ENCODE measurements around the gene SYNCRIP.

GRCh38 chr6:85680388-85680787 lies 37.7 kb upstream of the SYNCRIP start:
- no peak for TF ChIP-seq CTCF (IDR thresholded peaks at IDR 0.05 in 2 of 3, conservative IDR thresholded peaks at IDR 0.05 in 1 of 3; ENCODE audit: borderline replicate concordance in 1 of 3, insufficient read depth in 1 of 3, low read depth in 2 of 3, low read length in 2 of 3)
- no peak for TF ChIP-seq REST (IDR thresholded peaks at IDR 0.05; ENCODE audit: low read depth)
- TF ChIP-seq POLR2A (IDR thresholded peaks at IDR 0.05; ENCODE audit: borderline replicate concordance, extremely low read depth, insufficient read depth, insufficient read length): no peak
- TF ChIP-seq POLR2AphosphoS5 (IDR thresholded peaks at IDR 0.05; ENCODE audit: low read depth, low read length): no peak
- no peak for TF ChIP-seq ELF1 (IDR thresholded peaks at IDR 0.05; ENCODE audit: borderline replicate concordance, low read depth)
- TF ChIP-seq EZH2 (IDR thresholded peaks at IDR 0.05): no peak
- no peak for TF ChIP-seq YY1 (IDR thresholded peaks at IDR 0.05; ENCODE audit: extremely low read depth, insufficient replicate concordance, low read depth, low read length)
- TF ChIP-seq TCF7L2 (IDR thresholded peaks at IDR 0.05; ENCODE audit: borderline replicate concordance, extremely low read depth, insufficient read depth, insufficient read length): no peak
- TF ChIP-seq ZBTB33 (IDR thresholded peaks at IDR 0.05; ENCODE audit: extremely low read depth, insufficient replicate concordance, low read length): no peak

Data from HCT116 (cell line).